Mucosa of descending colon (tissue), 3 donors: Measurements from ENCODE around the gene LCA5L. TPM values are rescaled to one million over a fixed set of nuclear protein-coding genes. Genes with fewer than 3 reads are reported as not detected.
"Not testable (repeated sequence)": the region's sequence is repeated elsewhere in the genome, so short reads cannot be mapped to it uniquely, and the experiment has no call there.

ENCODE experiments used
- ATAC-seq: fragments of 200-7000 bp; cut with Tn5 transposase; one replicate; pipeline ENCODE4 v1.9.1; 2020; ENCODE audit warnings: mild to moderate bottlenecking, moderate library complexity
- DNase-seq, 3 donors: peaks; one replicate each; pipeline ENCODE4 v3.0.0-alpha.2; 2020
- H3K36me3 ChIP-seq: fragments of 200-600 bp; one replicate; pipeline ENCODE4 v1.8.0; 2021; ENCODE audit warnings: low read depth, mild to moderate bottlenecking
- H3K4me1 ChIP-seq: fragments of 200-600 bp; one replicate; pipeline ENCODE4 v1.8.0; 2021; ENCODE audit warnings: low read depth, mild to moderate bottlenecking
- H3K4me3 ChIP-seq: fragments of 200-600 bp; one replicate; pipeline ENCODE4 v1.8.0; 2021; ENCODE audit warnings: mild to moderate bottlenecking
- H3K9me3 ChIP-seq: fragments of 200-600 bp; one replicate; pipeline ENCODE4 v1.8.0; 2021; ENCODE audit warnings: mild to moderate bottlenecking
- intact Hi-C, 2 donors: fragments of 100-400 bp; cut with DNase I in 1 of 2; cut with micrococcal nuclease in 1 of 2; formaldehyde crosslinking; loops; one replicate each; pipeline versions ENCODE4 v1.11.0 to v1.11.1; 2022; cut with DNase I, micrococcal nuclease
- total RNA-seq, 3 donors: library from RNA; stranded (reverse); fragmentation: NEBNext Ultra II Directional in 2 of 3; extraction: Animal tissue kit (Norgen Biotek cat#: 25700) in 2 of 3; gene quantifications; one replicate each; pipeline versions ENCODE4 v1.2.1 to v1.2.4, GENCODE V29; 2021 to 2023
- TF ChIP-seq, protein P1 (sequence below): fragments of 200-600 bp; IDR thresholded peaks from one replicate; pipeline ENCODE4 v1.8.0; 2022; ENCODE audit warnings: antibody characterized with exemption, mild to moderate bottlenecking
- donor health status: DM: no; HTN: no; CAD: no; lungs with moderate emphysema.
- donor health status: DM: no; HTN: no; CAD: no.
- donor health status: DM: no; HTN: yes; CAD: no.

Gene LCA5L
- total RNA-seq, 3 donors from 2014 or later: 0.81 to 1.6 (median 1.6) TPM

DNA sequence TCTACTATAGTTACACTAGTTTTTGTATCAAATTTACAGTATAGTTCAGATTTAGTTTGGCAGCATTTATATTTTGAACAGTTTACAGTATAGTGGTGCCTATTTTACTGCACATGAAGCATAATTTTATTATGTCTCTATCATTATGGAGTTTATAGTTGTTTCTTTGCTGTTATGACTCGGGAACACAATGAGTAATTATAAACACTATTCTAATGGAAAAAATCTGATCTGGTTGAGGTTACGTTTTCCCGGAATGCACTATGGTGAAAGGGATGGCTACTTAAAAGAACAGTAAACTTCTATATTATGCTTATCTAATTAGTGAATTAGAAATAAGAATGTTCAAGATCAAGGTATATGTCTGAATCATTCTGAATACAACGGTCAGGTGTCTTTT is 10.6 kb downstream of the LCA5L start:
- Histone ChIP-seq H3K36me3 (no peaks in the 10 kb centered on the region), H3K4me3 (no peak overlapping the region), H3K9me3 (no peaks in the 10 kb centered on the region), H3K4me1 (no peaks in the 10 kb centered on the region)
- ATAC-seq (no peak), DNase-seq (no peak)
- intact Hi-C loops: no loop called here
- TF ChIP-seq, protein P1, sequence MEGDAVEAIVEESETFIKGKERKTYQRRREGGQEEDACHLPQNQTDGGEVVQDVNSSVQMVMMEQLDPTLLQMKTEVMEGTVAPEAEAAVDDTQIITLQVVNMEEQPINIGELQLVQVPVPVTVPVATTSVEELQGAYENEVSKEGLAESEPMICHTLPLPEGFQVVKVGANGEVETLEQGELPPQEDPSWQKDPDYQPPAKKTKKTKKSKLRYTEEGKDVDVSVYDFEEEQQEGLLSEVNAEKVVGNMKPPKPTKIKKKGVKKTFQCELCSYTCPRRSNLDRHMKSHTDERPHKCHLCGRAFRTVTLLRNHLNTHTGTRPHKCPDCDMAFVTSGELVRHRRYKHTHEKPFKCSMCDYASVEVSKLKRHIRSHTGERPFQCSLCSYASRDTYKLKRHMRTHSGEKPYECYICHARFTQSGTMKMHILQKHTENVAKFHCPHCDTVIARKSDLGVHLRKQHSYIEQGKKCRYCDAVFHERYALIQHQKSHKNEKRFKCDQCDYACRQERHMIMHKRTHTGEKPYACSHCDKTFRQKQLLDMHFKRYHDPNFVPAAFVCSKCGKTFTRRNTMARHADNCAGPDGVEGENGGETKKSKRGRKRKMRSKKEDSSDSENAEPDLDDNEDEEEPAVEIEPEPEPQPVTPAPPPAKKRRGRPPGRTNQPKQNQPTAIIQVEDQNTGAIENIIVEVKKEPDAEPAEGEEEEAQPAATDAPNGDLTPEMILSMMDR: no peak

DNA sequence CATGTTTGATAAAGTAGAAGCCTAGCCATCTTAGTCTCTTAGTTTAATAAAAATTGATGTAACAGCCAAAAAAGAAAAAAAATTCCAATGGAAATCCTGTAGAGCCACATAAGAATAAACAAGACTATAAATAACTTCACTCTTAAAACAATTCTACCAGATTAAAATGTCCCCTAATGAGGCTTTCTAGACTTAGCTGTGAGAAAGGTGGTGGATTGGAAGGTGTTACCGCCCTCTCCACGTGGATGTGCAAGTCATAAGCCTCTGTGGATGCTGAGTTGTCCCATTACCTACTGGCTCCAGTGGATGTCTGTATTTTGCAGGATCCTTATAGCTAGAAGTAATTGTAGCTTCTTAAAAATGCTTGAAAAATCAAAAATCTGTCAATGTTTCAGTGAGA is 14.6 kb downstream of the LCA5L start:
- Histone ChIP-seq H3K4me1 (no peaks in the 10 kb centered on the region), H3K4me3 (no peak overlapping the region), H3K36me3 (no peaks in the 10 kb centered on the region), H3K9me3 (no peaks in the 10 kb centered on the region)
- intact Hi-C loops: no loop called here
- TF ChIP-seq, protein P1: no peak
- ATAC-seq (no peak), DNase-seq (no peak)

DNA sequence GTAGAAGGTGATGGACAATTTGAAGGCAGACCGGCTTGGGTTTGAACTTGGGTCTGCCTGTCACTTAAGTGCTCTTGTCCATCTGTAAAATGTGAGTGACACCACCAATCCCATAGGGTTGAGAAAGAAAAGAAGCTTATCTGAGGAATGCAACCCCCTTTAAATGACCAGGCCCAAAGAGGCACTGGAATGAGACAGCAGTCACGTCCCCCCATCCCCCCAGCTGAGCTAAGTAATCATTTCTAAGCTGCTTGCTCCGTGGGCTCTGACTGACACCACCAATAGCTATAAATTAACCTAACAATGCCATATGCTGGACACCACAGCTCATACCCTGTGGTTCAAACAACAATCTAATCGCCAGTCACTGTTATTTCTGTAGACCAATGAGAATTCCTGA is 15.1 kb downstream of the LCA5L start:
- TF ChIP-seq, protein P1: no peak
- Histone ChIP-seq H3K4me3 (no peak overlapping the region), H3K4me1 (no peaks in the 10 kb centered on the region), H3K36me3 (no peaks in the 10 kb centered on the region), H3K9me3 (no peaks in the 10 kb centered on the region)
- intact Hi-C loops: no loop called here
- ATAC-seq (no peak), DNase-seq (no peak)

DNA sequence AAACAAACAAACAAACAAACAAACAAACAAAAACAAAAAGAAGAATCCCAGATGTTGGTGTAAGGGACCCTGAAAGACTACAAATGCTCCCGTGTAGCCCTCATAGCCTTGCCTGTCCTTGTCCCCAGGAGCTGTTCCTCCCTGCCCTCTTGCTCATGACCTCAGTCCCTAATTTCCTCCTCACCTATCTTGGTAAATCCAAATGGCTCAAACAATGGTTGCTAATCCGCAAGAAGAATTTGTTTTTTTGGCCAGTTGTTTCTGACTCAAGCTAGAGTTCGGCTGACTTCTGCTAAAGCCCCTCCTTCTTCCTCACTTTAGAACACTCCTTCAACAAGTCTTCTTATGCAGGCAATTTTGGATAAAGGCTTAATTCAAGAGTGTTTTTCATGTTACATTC is 15.6 kb downstream of the LCA5L start:
- DNase-seq: no peak
- intact Hi-C loops: no loop called here
- no peaks in the 10 kb centered on the region for H3K4me1 ChIP-seq
- H3K9me3 ChIP-seq: no peaks in the 10 kb centered on the region
- H3K4me3 ChIP-seq: no peak overlapping the region
- H3K36me3 ChIP-seq: no peaks in the 10 kb centered on the region
- no peak for ATAC-seq
- TF ChIP-seq, protein P1: no peak

DNA sequence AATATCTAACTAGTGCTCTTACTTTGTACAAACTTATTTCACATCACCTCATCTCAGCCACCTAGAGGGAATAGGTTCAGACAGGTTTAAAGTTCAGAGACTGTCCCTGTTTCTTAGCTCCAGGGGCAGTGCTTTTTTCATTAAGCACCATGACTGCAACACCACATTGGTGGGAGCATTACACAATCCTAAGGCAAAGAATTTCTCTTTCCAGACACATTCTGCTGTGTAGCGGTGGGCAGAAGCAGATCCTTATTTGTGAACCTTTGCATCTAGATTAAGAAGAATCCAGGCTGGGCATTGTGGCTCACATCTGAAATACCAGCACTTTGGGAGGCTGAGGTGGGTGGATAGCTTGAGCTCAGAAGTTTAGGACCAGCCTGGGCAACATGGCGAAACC is 16.1 kb downstream of the LCA5L start:
- Histone ChIP-seq H3K4me3 (no peak overlapping the region), H3K9me3 (no peaks in the 10 kb centered on the region), H3K36me3 (no peaks in the 10 kb centered on the region), H3K4me1 (no peaks in the 10 kb centered on the region)
- DNase-seq (no peak), ATAC-seq (no peak)
- TF ChIP-seq, protein P1: no peak
- intact Hi-C loops: no loop called here

DNA sequence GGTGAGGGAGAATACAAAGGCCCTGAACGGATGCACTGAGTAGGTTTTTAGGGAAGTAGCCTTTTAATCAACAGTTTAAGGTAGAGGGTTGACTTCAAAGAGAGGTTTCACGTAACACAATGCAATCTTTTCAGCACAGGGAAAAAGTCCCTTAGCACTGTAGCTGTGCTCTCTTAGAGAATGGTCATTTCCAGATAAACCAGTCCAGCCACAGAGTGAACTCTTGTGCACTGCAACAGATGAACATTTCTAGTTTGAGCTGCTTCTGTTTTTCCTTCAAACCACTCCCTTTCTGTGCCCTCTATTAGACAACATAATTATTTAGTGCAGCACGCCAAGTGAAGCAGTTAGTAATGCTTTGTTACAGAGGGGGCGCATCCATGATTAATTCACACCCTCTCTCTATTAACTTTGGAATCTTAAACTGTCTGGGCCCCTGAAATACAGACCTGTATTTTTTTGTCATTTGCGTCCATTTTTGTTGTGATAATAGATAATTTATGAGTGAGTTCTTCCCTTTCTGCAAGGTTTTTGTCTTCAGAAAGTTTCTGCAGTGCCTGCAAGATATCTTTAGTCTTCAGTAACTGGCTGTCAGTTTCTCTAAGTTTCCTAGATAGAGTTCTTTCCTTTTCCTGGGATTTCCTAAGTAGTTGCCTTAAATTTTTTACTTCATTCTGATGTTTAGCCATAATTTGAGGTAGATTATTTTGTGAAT is 22.9 kb downstream of the LCA5L start:
- TF ChIP-seq, protein P1: no peak
- ATAC-seq: no peak

DNA sequence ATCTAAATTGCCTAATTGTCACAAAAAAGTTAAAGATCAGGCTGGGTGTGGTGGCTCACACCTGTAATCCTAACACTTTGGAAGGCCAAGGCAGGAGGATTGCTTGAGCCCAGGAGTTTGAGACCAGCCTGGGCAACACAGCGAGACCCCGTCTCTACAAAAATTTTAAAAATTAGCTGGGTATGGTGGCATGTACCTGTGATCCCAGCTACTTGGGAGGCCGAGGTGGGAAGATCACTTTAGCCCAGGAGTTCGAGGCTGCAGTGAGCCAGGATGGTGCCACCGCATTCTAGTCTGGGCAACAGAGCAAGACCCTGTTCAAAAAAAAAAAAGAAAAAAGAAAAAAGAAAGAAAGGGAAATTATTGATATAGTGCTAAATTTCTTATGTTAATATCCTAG is 26.4 kb downstream of the LCA5L start:
- H3K4me3 ChIP-seq, DNase-seq, ATAC-seq, H3K36me3 ChIP-seq, intact Hi-C loops, H3K9me3 ChIP-seq, H3K4me1 ChIP-seq: not testable (repeated sequence)

More for the DNA sequence above, 22.9 kb downstream of the LCA5L start:
- H3K9me3 ChIP-seq: no peaks in the 10 kb centered on the region
- no peak overlapping the region for H3K4me3 ChIP-seq
- no peak for DNase-seq
- intact Hi-C loops: no loop called here
- H3K36me3 ChIP-seq: no peaks in the 10 kb centered on the region
- H3K4me1 ChIP-seq: no peaks in the 10 kb centered on the region
